ENCODE results near the gene NBDY.
"Not testable (repeated sequence)": the region's sequence is repeated elsewhere in the genome, so short reads cannot be mapped to it uniquely, and the experiment has no call there.

Gene NBDY

GRCh38 chrX:56764975-56765791, 36.1 kb downstream of the NBDY start:
- no peak for DNase-seq

GRCh38 chrX:56765811-56766553, 36.9 kb downstream of the NBDY start:
- DNase-seq: no peak

- DNase-seq: no peak
Observed at GRCh38 chrX:56766554-56767347, 37.7 kb downstream of the NBDY start.

- DNase-seq: not testable (repeated sequence)
Observed at GRCh38 chrX:56767348-56768119, 38.5 kb downstream of the NBDY start.

- not testable (repeated sequence) for DNase-seq
Observed at GRCh38 chrX:56768120-56768660, 39.1 kb downstream of the NBDY start.

GRCh38 chrX:56772675-56773521, 43.9 kb downstream of the NBDY start:
- DNase-seq: not testable (repeated sequence)

GRCh38 chrX:56773522-56774060, 44.5 kb downstream of the NBDY start:
- not testable (repeated sequence) for DNase-seq

GRCh38 chrX:56778099-56778923, 49.3 kb downstream of the NBDY start:
- not testable (repeated sequence) for DNase-seq

GRCh38 chrX:56778924-56779468, 50.0 kb downstream of the NBDY start:
- DNase-seq: not testable (repeated sequence)

GRCh38 chrX:56780681-56781649, 51.9 kb downstream of the NBDY start:
- DNase-seq: not testable (repeated sequence)

- DNase-seq: no peak
Observed at GRCh38 chrX:56782352-56782751, 53.3 kb downstream of the NBDY start.

- DNase-seq: no peak
Observed at GRCh38 chrX:56782791-56783449, 53.9 kb downstream of the NBDY start.

- DNase-seq: no peak
Observed at GRCh38 chrX:56783450-56783831, 54.4 kb downstream of the NBDY start.

- no peak for DNase-seq
Observed at GRCh38 chrX:56783996-56784620, 55.1 kb downstream of the NBDY start.

GRCh38 chrX:56784666-56785065, 55.6 kb downstream of the NBDY start:
- DNase-seq: no peak

GRCh38 chrX:56785442-56785841, 56.4 kb downstream of the NBDY start:
- DNase-seq: no peak

All from NCI-H1092 (cell line).